GM18909 (cell line): ENCODE data around the gene APH1A.
A peak's percentile ranks its signal among the peaks of the same experiment; 100 is the strongest.
"Not testable (repeated sequence)": the region's sequence is repeated elsewhere in the genome, so short reads cannot be mapped to it uniquely, and the experiment has no call there.

Experiments
- ATAC-seq: cut with Tn5 transposase; IDR thresholded peaks from one replicate; pipeline ENCODE4 v1.9.1; 2021; ENCODE audit warnings: mild to moderate bottlenecking; ENCODE audit not compliant: unreplicated experiment, poor library complexity

Gene APH1A

GRCh38 chr1:150234566-150235293 lies 34.1 kb downstream of the APH1A start:
- ATAC-seq = peak; percentile 53

DNA sequence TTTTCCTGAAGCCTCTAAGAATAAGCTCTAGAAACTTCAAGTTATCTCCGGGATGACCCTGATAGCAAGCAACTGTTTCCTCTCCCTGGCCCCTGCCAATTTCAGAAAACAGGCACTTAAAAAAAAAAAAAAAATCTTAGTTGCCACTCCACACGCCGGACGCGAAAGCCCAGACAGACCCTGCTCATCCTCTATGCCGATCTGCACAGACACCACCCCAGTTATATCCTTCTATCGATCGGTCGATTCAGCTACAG lies 34.6 kb downstream of the APH1A start:
- no peak for ATAC-seq

DNA sequence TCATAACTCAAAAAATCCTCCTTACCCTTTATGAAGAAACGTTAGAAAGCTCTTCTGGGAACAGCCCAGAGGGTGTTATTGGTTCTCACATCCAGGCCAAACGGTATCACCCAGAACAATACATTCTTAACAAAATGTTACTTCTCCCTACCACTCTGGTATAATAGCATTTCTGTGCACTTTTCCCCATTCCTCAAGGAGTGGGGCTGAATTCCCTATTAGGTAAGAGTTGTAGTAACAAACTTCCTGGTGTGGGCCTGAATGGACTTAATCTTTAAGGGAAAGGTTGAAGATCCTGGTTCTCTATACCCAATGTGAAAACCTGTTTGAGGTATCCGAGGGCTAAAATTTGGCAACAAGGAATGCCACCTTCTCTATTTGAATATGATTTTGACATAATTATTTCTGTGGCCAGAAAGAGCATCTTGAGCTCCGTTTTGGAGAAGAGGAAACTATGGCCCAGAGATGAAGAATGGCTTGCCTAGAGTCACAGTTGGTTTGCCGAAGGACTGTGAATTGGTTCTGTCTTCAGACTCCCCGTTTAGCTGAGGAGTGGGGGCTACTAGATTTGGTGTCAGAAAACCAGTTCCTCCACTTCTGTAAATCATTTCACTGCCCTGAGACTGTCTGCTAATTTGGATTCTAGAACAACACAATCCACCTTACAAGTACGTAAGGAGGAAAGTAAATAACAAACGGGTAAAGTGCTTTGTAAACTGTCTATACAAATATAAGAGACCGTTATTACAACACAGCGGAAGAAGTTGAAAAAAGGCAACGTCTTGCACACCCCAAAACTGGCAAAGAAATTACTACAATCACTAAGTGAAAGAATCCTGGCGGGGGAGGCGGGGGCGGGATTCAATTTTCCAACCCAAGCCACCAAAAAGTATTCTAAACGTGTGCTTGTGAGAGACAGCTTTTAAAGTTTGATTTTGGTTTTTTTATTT lies 35.2 kb downstream of the APH1A start:
- ATAC-seq = no peak

- ATAC-seq = not testable (repeated sequence)
Observed at GRCh38 chr1:150232921-150233320, 35.9 kb downstream of the APH1A start.

DNA sequence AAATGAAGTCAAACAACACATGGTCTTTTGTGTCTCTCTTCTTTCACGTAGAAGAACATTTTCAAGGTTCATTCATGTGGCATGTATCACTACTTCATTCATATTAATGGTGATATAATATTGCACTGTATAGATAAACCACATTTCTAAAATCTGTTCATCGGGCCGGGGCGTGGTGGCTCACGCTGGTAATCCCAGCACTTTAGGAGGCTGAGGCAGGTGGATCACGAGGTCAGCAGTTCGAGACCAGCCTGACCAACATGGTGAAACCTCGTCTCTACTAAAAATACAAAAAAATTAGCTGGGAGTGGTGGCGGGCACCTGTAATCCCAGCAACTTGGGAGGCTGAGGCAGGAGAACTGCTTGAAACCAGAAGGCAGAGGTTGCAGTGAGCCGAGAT lies 40.6 kb downstream of the APH1A start:
- not testable (repeated sequence) for ATAC-seq

GRCh38 chr1:150227228-150227627 lies 41.6 kb downstream of the APH1A start:
- ATAC-seq = no peak

DNA sequence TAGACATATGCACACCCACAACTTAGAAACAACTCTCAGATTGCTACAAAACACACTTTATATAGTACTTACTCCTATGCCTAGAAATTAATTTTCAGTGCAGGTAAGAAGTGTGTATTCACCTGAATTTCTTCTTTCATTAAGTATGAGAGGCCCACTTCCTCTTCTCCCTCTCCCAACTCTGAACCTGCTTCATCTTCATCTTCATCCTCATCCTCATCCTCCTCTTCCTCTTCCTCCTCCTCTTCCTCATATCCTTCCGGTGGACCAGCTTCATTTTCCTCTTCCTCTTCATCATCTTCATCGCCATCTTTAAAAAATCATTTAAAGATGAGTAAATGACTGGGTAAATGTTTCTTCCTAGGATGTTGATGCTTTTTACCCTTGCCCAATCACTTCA lies 42.3 kb downstream of the APH1A start:
- no peak for ATAC-seq

- ATAC-seq = no peak
Observed at GRCh38 chr1:150225546-150225945, 43.3 kb downstream of the APH1A start.

DNA sequence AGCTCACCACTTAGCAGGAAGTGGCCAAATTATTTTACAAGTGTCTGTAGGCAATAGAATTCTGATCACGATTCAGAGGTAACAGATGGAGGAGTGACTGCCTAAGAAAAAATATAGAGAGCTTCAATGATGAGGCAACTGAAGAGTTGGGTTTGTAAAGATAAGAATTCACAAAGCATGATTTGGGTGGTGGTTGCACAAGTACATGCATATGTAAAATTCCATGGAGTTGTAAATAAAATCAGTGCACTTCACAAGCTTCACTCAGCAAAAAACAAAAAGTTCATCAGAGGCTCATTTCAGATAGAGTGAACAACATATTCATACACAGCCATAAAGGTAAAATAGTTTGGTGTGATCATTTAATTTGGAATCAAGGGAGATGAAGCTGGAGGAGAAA lies 43.8 kb downstream of the APH1A start:
- ATAC-seq = no peak

DNA sequence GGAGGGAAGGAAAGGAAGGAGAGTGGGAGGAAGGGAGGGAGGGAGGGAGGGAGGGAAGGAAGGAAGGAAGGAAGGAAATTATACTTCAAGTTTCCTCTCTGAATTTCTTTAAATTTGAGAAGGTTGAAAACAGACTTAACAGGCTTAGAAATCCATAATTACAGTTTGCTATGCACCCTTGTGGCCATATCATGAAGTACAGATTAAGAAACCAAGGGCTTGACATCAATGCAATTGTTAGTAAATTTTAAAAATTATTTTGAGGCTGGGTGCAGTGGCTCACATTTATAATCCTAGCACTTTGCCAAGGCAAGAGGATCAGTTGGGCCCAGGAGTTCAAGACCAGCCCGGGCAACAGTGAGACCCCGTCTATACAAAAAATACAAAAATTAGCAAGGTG lies 47.3 kb downstream of the APH1A start:
- no peak for ATAC-seq

DNA sequence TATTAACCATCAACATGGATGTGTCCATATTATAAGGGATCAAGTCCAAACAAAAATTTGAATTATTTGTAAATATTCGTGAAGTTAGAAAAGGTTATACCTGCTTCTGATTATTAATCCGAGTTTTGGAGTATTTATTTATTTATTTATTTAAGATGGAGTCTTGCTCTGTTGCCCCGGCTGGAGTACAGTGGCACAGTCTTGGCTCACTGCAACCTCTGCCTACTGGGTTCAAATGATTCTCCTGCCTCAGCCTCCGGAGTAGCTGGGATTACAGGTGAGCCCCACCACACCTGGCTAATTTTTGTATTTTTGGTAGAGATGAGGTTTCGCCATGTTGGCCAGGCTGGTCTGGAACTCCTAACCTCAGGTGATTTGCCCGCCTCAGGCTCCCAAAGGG lies 53.0 kb downstream of the APH1A start:
- not testable (repeated sequence) for ATAC-seq
